Fibroblast of lung (primary cell): ENCODE data around the gene ACAD8.

Experiments
- CTCF ChIP-seq, 2 donors: IDR thresholded peaks in 1 of 2; conservative IDR thresholded peaks in 1 of 2; 1 replicate in 1 of 2; 2 replicates in 1 of 2; pipeline ENCODE4 v1.5.1; 2011 to 2012; ENCODE audit warnings: low read length in 2 of 2, control low read depth in 1 of 2, inconsistent platforms in 1 of 2, low read depth in 1 of 2, mild to moderate bottlenecking in 1 of 2
- EZH2 ChIP-seq: IDR thresholded peaks from 2 replicates; pipeline ENCODE4 v1.5.1; 2012; ENCODE audit warnings: low read length, control low read depth, mild to moderate bottlenecking; ENCODE audit errors: missing control alignments

- TF ChIP-seq CTCF (conservative IDR thresholded peaks at IDR 0.05 in 1 of 2, IDR thresholded peaks at IDR 0.05 in 1 of 2; ENCODE audit: low read depth in 1 of 2, low read length in 2 of 2) (peak in 1 of 2 donors; percentile 6), EZH2 (no peak)
These were observed 16.9 kb downstream of the ACAD8 start for GRCh38 chr11:134270250-134270714.
